Testis (tissue), 3 donors: Measurements from ENCODE around the gene FAIM. TPM values are rescaled to one million over a fixed set of nuclear protein-coding genes. Genes with fewer than 3 reads are reported as not detected.

Experiments
- DNase-seq: peaks from one replicate; pipeline ENCODE4 v3.0.0-alpha.2; 2019
- H3K27ac ChIP-seq, 2 donors: fragments of 200-600 bp; sonication (generic); one replicate each; pipeline ENCODE4 v1.5.1; 2019
- H3K27me3 ChIP-seq: fragments of 200-600 bp; sonication (generic); one replicate; pipeline ENCODE4 v1.5.1; 2019
- H3K36me3 ChIP-seq: fragments of 200-600 bp; sonication (generic); one replicate; pipeline ENCODE4 v1.5.1; 2017; ENCODE audit warnings: low read depth; ENCODE audit errors: missing control alignments
- H3K4me1 ChIP-seq: fragments of 200-600 bp; sonication (generic); one replicate; pipeline ENCODE4 v1.5.1; 2019
- H3K4me3 ChIP-seq, 2 donors: fragments of 200-600 bp; sonication (generic); one replicate each; pipeline ENCODE4 v1.5.1; 2017 to 2019
- H3K9me3 ChIP-seq: fragments of 200-600 bp; sonication (generic); one replicate; pipeline ENCODE4 v1.5.1; 2017
- POLR2A ChIP-seq: fragments of 450-650 bp; IDR thresholded peaks from one replicate; pipeline ENCODE4 v1.6.1; 2017; ENCODE audit warnings: antibody characterized with exemption, mild to moderate bottlenecking, moderate library complexity
- intact Hi-C: fragments of 100-400 bp; cut with DNase I; formaldehyde crosslinking; loops from one replicate; pipeline ENCODE4 v1.15.1; 2023; ENCODE audit warnings: low total_unique reads
- polyA plus RNA-seq: library from polyadenylated mRNA; stranded (reverse); fragments of 350-450 nt; fragmentation: Illumina TruSeq; extraction: RNeasy Lipid Tissue Mini Kit (QIAGEN cat#74804); gene quantifications from one replicate; pipeline ENCODE4 v1.2.3, GENCODE V29; 2014; ENCODE audit warnings: low read depth, low replicate concordance; ENCODE audit not compliant: insufficient read depth
- total RNA-seq, 2 donors: library from RNA; depleted of rRNA; stranded (reverse); fragments of >200 nt; gene quantifications; one replicate each; pipeline ENCODE4 v1.2.3, GENCODE V29; 2016
- TF ChIP-seq, protein P1 (sequence below), 3 experiments: fragments of 450-650 bp in 2 of 3; fragments of 200-600 bp in 1 of 3; sonication (generic) in 1 of 3; IDR thresholded peaks; one replicate each; pipeline ENCODE4 v1.5.1; 2016 to 2019; ENCODE audit warnings: antibody characterized with exemption in 3 of 3, mild to moderate bottlenecking in 2 of 3, moderate library complexity in 1 of 3

The FAIM gene
- total and polyA plus RNA-seq, 3 donors from 2014 or later = 7.0 to 15.3 (median 10.8) TPM

DNA sequence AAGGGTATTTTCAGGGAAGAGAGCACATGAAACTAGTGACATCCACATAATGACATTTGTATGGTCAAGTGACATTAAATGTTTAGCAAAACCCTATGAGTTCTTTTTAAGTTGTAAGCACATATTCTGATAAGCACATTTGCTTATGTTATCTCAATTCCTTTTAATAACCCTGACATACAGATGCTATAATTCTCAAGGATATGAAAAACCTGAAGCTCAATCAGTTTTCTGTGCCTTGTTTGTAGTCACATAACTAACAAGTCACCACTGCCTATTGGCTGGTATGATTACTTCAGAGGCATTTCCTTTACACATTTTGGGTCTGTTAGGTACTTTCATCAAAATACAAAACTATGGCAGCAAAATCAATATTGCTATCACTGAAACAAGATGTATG is 74.1 kb downstream of the FAIM start:
- no peak for DNase-seq
- H3K27me3 ChIP-seq = no peaks in the 10 kb centered on the region
- H3K36me3 ChIP-seq = no peaks in the 10 kb centered on the region
- H3K4me1 ChIP-seq = no peaks in the 10 kb centered on the region
- no peak overlapping the region for H3K27ac ChIP-seq
- H3K9me3 ChIP-seq = no peaks in the 10 kb centered on the region
- no peak overlapping the region for H3K4me3 ChIP-seq
- no peak for TF ChIP-seq POLR2A
- TF ChIP-seq, protein P1, sequence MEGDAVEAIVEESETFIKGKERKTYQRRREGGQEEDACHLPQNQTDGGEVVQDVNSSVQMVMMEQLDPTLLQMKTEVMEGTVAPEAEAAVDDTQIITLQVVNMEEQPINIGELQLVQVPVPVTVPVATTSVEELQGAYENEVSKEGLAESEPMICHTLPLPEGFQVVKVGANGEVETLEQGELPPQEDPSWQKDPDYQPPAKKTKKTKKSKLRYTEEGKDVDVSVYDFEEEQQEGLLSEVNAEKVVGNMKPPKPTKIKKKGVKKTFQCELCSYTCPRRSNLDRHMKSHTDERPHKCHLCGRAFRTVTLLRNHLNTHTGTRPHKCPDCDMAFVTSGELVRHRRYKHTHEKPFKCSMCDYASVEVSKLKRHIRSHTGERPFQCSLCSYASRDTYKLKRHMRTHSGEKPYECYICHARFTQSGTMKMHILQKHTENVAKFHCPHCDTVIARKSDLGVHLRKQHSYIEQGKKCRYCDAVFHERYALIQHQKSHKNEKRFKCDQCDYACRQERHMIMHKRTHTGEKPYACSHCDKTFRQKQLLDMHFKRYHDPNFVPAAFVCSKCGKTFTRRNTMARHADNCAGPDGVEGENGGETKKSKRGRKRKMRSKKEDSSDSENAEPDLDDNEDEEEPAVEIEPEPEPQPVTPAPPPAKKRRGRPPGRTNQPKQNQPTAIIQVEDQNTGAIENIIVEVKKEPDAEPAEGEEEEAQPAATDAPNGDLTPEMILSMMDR (IDR thresholded peaks at IDR 0.05) = no peak
- intact Hi-C loops = no loop called here

Other genes starting within 250 kb of the FAIM start
- gene ESYT3, start 174.2 kb upstream of the FAIM start, total RNA-seq = 1 to 10 TPM; 5.2 to 5.4 TPM
- gene ESYT3, start 174.2 kb upstream of the FAIM start, polyA plus RNA-seq = 1.2 TPM
- gene CEP70, start 14.5 kb upstream of the FAIM start, total RNA-seq = 10 to 100 TPM; 37.4 to 61.4 TPM
- gene CEP70, start 14.5 kb upstream of the FAIM start, polyA plus RNA-seq = 66.6 TPM
- 10 to 100 TPM; 25.9 to 27.7 TPM for gene PIK3CB, start 226.2 kb downstream of the FAIM start, total RNA-seq
- 14.3 TPM for gene PIK3CB, start 226.2 kb downstream of the FAIM start, polyA plus RNA-seq